ENCODE results near the gene WWOX. TPM values are rescaled to one million over a fixed set of nuclear protein-coding genes. Genes with fewer than 3 reads are reported as not detected.

Gene WWOX
- total and polyA plus RNA-seq, 2 donors (not counting 3 experiments of a cell fraction or from before 2014, with no cell fraction given), result 6.2 to 12.5 TPM

- Histone ChIP-seq H3K9me3 (replicated peaks; ENCODE audit: control insufficient read depth, insufficient read depth, low read length) (no peaks in the 10 kb centered on the region), H3K4me3 (replicated peaks in 1 of 3; ENCODE audit: insufficient read depth in 1 of 3, low read depth in 1 of 3, low read length in 3 of 3) (no peak overlapping the region), H3K27ac (ENCODE audit: insufficient read depth, low read depth, low read length) (peak overlapping the region; percentile 41), H3K9ac (replicated peaks; ENCODE audit: extremely low read depth, insufficient read depth, low read length) (no peak overlapping the region), H3K27me3 (ENCODE audit: control insufficient read depth in 2 of 2, insufficient read depth in 2 of 2, low read length in 2 of 2) (no peaks in the 10 kb centered on the region), H3K79me2 (ENCODE audit: control insufficient read depth, insufficient read depth, low read length) (no peaks in the 10 kb centered on the region), H2AFZ (ENCODE audit: low read depth, low read length) (no peak overlapping the region), H3K9me1 (replicated peaks; ENCODE audit: control insufficient read depth, extremely low read depth, insufficient read depth, low read length) (no peaks in the 10 kb centered on the region), H3K36me3 (ENCODE audit: control insufficient read depth in 2 of 2, extremely low read depth in 1 of 2, insufficient read depth in 2 of 2, low read length in 2 of 2) (no peaks in the 10 kb centered on the region), H3K4me1 (ENCODE audit: control insufficient read depth, extremely low read depth, insufficient read depth, low read length) (no peaks in the 10 kb centered on the region), H4K20me1 (replicated peaks; ENCODE audit: control insufficient read depth, extremely low read depth, insufficient read depth, low read length) (no peaks in the 10 kb centered on the region), H3K4me2 (ENCODE audit: insufficient read depth, low read length) (no peak overlapping the region)
- dilution Hi-C loops (cut with MboI; ENCODE audit: extremely low pct_ligation_motif_present, low sequenced_read_pairs), result no loop called here
- POLR2A ChIA-PET, result no interaction called here
- TF ChIP-seq EZH2 (IDR thresholded peaks at IDR 0.05; ENCODE audit: borderline replicate concordance, low read depth, low read length, severe bottlenecking), result no peak
- no peak for TF ChIP-seq JUN (IDR thresholded peaks at IDR 0.05; ENCODE audit: borderline replicate concordance, insufficient read depth, insufficient read length, low read depth)
- no peak for TF ChIP-seq POLR2A (IDR thresholded peaks at IDR 0.05; ENCODE audit: low read depth, low read length)
- no peak for TF ChIP-seq MAX (IDR thresholded peaks at IDR 0.05; ENCODE audit: insufficient read depth, insufficient read length)
- TF ChIP-seq GATA2 (IDR thresholded peaks at IDR 0.05; ENCODE audit: insufficient read depth, insufficient read length, low read depth, low read length), result no peak
- TF ChIP-seq FOS (IDR thresholded peaks at IDR 0.05; ENCODE audit: borderline replicate concordance, insufficient read depth, low read length), result no peak
- no peak for TF ChIP-seq MYC (IDR thresholded peaks at IDR 0.05; ENCODE audit: low read depth, low read length)
- no peak for TF ChIP-seq POLR2AphosphoS5 (IDR thresholded peaks at IDR 0.05; ENCODE audit: insufficient read depth, low read depth, low read length)
- TF ChIP-seq CTCF (IDR thresholded peaks at IDR 0.05; ENCODE audit: extremely low read depth in 1 of 2, insufficient read depth in 1 of 2, low read depth in 1 of 2, low read length in 2 of 2), result no peak
- intact Hi-C loops (cut with micrococcal nuclease), result no loop called here
- FAIRE-seq (no peak), DNase-seq (ENCODE audit: low read depth, low spot score) (no peak)
- no TSS peak for BruUV-seq (replicated peaks)
- CTCF ChIA-PET, result no interaction called here
Measured at GRCh38 chr16:78896280-78896679, 796.8 kb downstream of the WWOX start.
